ENCODE data around the gene LRRC3B.

- no peak for TF ChIP-seq EZH2 (IDR thresholded peaks at IDR 0.05; ENCODE audit: insufficient read depth, poor library complexity, severe bottlenecking)
- TF ChIP-seq EZH2phosphoT487 (IDR thresholded peaks at IDR 0.05; ENCODE audit: insufficient read depth, low read depth): no peak
Measured at GRCh38 chr3:26712211-26713026, 89.8 kb downstream of the LRRC3B start.
